HEK293 (cell line): ENCODE measurements around the gene CHEK1.
A peak's percentile ranks its signal among the peaks of the same experiment; 100 is the strongest.

Experiments used
- BCL11A ChIP-seq: fragments of 450-650 bp; formaldehyde crosslinking; IDR thresholded peaks from 2 replicates; pipeline ENCODE4 v1.5.1; 2016; ENCODE audit warnings: low read depth, missing biosample characterization, missing genetic modification characterization
- MZF1 ChIP-seq: fragments of 450-650 bp; formaldehyde crosslinking; IDR thresholded peaks from 2 replicates; pipeline ENCODE4 v1.5.1; 2017; ENCODE audit warnings: missing biosample characterization, missing genetic modification characterization, borderline replicate concordance
- OVOL3 ChIP-seq: fragments of 450-650 bp; formaldehyde crosslinking; IDR thresholded peaks from 2 replicates; pipeline ENCODE4 v1.5.1; 2016; ENCODE audit warnings: missing biosample characterization, missing genetic modification characterization
- PRDM6 ChIP-seq: fragments of 450-650 bp; formaldehyde crosslinking; IDR thresholded peaks from 2 replicates; pipeline ENCODE4 v1.5.1; 2017; ENCODE audit warnings: missing biosample characterization, missing genetic modification characterization
- REST ChIP-seq: fragments of 450-650 bp; formaldehyde crosslinking; IDR thresholded peaks from 2 replicates; pipeline ENCODE4 v1.5.1; 2016; ENCODE audit warnings: missing biosample characterization, missing genetic modification characterization
- SALL2 ChIP-seq: fragments of 450-650 bp; formaldehyde crosslinking; IDR thresholded peaks from 2 replicates; pipeline ENCODE4 v1.5.0; 2017; ENCODE audit warnings: missing biosample characterization, mild to moderate bottlenecking, missing genetic modification characterization, borderline replicate concordance
- SP7 ChIP-seq: fragments of 450-650 bp; formaldehyde crosslinking; IDR thresholded peaks from 2 replicates; pipeline ENCODE4 v1.5.1; 2016; ENCODE audit warnings: missing biosample characterization, missing genetic modification characterization
- ZBTB1 ChIP-seq: fragments of 450-650 bp; formaldehyde crosslinking; IDR thresholded peaks from 2 replicates; pipeline ENCODE4 v1.5.1; 2016; ENCODE audit warnings: missing biosample characterization, missing genetic modification characterization
- ZFP37 ChIP-seq: fragments of 450-650 bp; formaldehyde crosslinking; IDR thresholded peaks from 2 replicates; pipeline ENCODE4 v1.5.1; 2016; ENCODE audit warnings: missing biosample characterization, missing genetic modification characterization
- ZNF112 ChIP-seq: fragments of 450-650 bp; formaldehyde crosslinking; IDR thresholded peaks from 2 replicates; pipeline ENCODE4 v1.5.0; 2017; ENCODE audit warnings: missing biosample characterization, missing genetic modification characterization
- ZNF175 ChIP-seq: fragments of 450-650 bp; formaldehyde crosslinking; IDR thresholded peaks from 2 replicates; pipeline ENCODE4 v1.5.1; 2016; ENCODE audit warnings: missing biosample characterization, missing genetic modification characterization
- ZNF280C ChIP-seq: fragments of 450-650 bp; formaldehyde crosslinking; IDR thresholded peaks from 2 replicates; pipeline ENCODE4 v1.5.1; 2016; ENCODE audit warnings: missing biosample characterization, missing genetic modification characterization
- ZNF514 ChIP-seq: fragments of 450-650 bp; formaldehyde crosslinking; IDR thresholded peaks from 2 replicates; pipeline ENCODE4 v1.5.1; 2016; ENCODE audit warnings: missing biosample characterization, missing genetic modification characterization
- ZNF530 ChIP-seq: fragments of 450-650 bp; formaldehyde crosslinking; IDR thresholded peaks from 2 replicates; pipeline ENCODE4 v1.5.1; 2016; ENCODE audit warnings: low read depth, missing biosample characterization, missing genetic modification characterization
- ZNF623 ChIP-seq: fragments of 450-650 bp; formaldehyde crosslinking; IDR thresholded peaks from 2 replicates; pipeline ENCODE4 v1.5.1; 2016; ENCODE audit warnings: missing biosample characterization, missing genetic modification characterization
- ZNF624 ChIP-seq: fragments of 450-650 bp; formaldehyde crosslinking; IDR thresholded peaks from 2 replicates; pipeline ENCODE4 v1.5.1; 2017; ENCODE audit warnings: missing biosample characterization, missing genetic modification characterization
- ZNF776 ChIP-seq: fragments of 450-650 bp; formaldehyde crosslinking; IDR thresholded peaks from 2 replicates; pipeline ENCODE4 v1.5.0; 2017; ENCODE audit warnings: missing biosample characterization, missing genetic modification characterization, borderline replicate concordance
- ZSCAN30 ChIP-seq: fragments of 450-650 bp; IDR thresholded peaks from 2 replicates; pipeline ENCODE4 v1.5.1; 2018; ENCODE audit warnings: missing biosample characterization, mild to moderate bottlenecking, missing genetic modification characterization, moderate library complexity
- TF ChIP-seq, protein P1 (sequence below): IDR thresholded peaks from 2 replicates; pipeline ENCODE4 v1.6.1; 2011; ENCODE audit warnings: mild to moderate bottlenecking, low read depth, low read length, borderline replicate concordance
- TF ChIP-seq, protein P2 (sequence below): fragments of 450-650 bp; formaldehyde crosslinking; IDR thresholded peaks from 2 replicates; pipeline ENCODE4 v1.5.1; 2016; ENCODE audit warnings: missing biosample characterization, missing genetic modification characterization
- TF ChIP-seq, protein P3 (sequence below): fragments of 450-650 bp; formaldehyde crosslinking; IDR thresholded peaks from 2 replicates; pipeline ENCODE4 v1.5.1; 2016; ENCODE audit warnings: missing biosample characterization, missing genetic modification characterization

CHEK1 gene

DNA sequence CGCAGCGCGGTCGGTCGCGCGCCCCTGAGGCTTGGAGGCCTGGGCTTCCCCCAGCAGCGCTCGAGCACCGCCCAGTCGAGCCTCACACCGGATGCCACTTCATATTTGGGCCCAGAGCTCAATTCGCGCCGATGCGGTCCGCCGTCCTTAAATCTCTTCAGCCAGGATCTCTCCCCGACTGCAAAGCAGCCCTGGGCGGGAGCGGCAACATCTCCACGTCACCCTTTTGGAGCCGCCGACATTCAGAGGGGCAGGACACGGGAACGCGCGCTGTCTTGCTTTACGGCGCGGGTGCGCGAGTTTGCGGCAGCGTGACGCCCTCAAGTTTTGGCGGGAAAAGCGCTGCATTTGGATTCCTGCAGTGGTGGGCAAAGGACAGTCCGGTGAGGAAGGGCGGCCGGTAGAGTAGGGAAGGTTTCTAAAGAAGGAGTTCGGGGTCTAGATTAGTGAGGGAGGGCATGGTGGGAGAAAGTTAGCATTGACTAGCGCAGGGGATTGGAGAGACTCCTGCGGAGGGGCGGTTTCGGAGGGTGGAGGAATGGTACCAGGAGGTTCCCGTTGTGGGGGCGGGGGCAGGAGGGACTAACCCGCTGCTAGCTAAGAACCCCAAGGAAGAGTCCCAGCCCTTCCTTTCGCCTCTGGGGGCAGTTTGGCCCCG is 796 bp downstream of the CHEK1 start (continued):
- no peak for TF ChIP-seq PRDM6 (tag by site-specific recombination)
- TF ChIP-seq, protein P1, sequence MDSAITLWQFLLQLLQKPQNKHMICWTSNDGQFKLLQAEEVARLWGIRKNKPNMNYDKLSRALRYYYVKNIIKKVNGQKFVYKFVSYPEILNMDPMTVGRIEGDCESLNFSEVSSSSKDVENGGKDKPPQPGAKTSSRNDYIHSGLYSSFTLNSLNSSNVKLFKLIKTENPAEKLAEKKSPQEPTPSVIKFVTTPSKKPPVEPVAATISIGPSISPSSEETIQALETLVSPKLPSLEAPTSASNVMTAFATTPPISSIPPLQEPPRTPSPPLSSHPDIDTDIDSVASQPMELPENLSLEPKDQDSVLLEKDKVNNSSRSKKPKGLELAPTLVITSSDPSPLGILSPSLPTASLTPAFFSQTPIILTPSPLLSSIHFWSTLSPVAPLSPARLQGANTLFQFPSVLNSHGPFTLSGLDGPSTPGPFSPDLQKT = no peak
- no peak for TF ChIP-seq ZNF175 (tag by site-specific recombination)
- no peak for TF ChIP-seq OVOL3 (tag by site-specific recombination)
- no peak for TF ChIP-seq ZNF280C
- 0 out of 2 replicates have a peak, but pooled peaks have one; percentile 38 for TF ChIP-seq SALL2 (tag by site-specific recombination)
- TF ChIP-seq ZBTB1 (tag by site-specific recombination) = 0 out of 2 replicates have a peak, but pooled peaks have one; percentile 16
- TF ChIP-seq ZNF623 (tag by site-specific recombination) = 0 out of 2 replicates have a peak, but pooled peaks have one; percentile 18
- TF ChIP-seq ZNF624 (tag by site-specific recombination) = no peak
- TF ChIP-seq SP7 (tag by site-specific recombination) = peak; percentile 89
- TF ChIP-seq ZNF530 (tag by site-specific recombination) = no peak
- no peak for TF ChIP-seq ZNF776
- TF ChIP-seq, protein P2, sequence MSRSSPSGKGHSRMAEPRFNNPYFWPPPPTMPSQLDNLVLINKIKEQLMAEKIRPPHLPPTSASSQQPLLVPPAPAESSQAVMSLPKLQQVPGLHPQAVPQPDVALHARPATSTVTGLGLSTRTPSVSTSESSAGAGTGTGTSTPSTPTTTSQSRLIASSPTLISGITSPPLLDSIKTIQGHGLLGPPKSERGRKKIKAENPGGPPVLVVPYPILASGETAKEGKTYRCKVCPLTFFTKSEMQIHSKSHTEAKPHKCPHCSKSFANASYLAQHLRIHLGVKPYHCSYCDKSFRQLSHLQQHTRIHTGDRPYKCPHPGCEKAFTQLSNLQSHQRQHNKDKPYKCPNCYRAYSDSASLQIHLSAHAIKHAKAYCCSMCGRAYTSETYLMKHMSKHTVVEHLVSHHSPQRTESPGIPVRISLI = no peak
- TF ChIP-seq, protein P3, sequence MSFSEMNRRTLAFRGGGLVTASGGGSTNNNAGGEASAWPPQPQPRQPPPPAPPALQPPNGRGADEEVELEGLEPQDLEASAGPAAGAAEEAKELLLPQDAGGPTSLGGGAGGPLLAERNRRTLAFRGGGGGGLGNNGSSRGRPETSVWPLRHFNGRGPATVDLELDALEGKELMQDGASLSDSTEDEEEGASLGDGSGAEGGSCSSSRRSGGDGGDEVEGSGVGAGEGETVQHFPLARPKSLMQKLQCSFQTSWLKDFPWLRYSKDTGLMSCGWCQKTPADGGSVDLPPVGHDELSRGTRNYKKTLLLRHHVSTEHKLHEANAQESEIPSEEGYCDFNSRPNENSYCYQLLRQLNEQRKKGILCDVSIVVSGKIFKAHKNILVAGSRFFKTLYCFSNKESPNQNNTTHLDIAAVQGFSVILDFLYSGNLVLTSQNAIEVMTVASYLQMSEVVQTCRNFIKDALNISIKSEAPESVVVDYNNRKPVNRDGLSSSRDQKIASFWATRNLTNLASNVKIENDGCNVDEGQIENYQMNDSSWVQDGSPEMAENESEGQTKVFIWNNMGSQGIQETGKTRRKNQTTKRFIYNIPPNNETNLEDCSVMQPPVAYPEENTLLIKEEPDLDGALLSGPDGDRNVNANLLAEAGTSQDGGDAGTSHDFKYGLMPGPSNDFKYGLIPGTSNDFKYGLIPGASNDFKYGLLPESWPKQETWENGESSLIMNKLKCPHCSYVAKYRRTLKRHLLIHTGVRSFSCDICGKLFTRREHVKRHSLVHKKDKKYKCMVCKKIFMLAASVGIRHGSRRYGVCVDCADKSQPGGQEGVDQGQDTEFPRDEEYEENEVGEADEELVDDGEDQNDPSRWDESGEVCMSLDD = peak; percentile 77
- peak; percentile 92 for TF ChIP-seq ZFP37
- TF ChIP-seq ZSCAN30 (tag by site-specific recombination) = no peak
- TF ChIP-seq ZNF514 = no peak
- TF ChIP-seq REST (tag by site-specific recombination) = 0 out of 2 replicates have a peak, but pooled peaks have one; percentile 10
- peak; percentile 61; the same call in 1 of the 2 replicates for TF ChIP-seq BCL11A (tag by site-specific recombination)
- TF ChIP-seq MZF1 (tag by site-specific recombination) = no peak
- no peak for TF ChIP-seq ZNF112 (tag by site-specific recombination)
